Endothelial cell of umbilical vein (primary cell): ENCODE measurements around the gene EPN3. TPM values are rescaled to one million over a fixed set of nuclear protein-coding genes. Genes with fewer than 3 reads are reported as not detected.

Experiments used
- BruUV-seq: library from RNA; stranded (reverse); fragments of 400-500 nt; replicated peaks from 2 replicates; lab custom pipeline; 2021; lab: Mats Ljungman, UMichigan
- CTCF ChIA-PET: fragments of 300-600, 350-600 bp; sonication (Branson Sonifier 250); formaldehyde crosslinking; loops from one replicate; lab custom pipeline; 2021; ENCODE audit warnings: antibody characterized with exemption, inconsistent platforms; lab: Charles Lee
- POLR2A ChIA-PET: fragments of 300-600, 350-600 bp; sonication (Branson Sonifier 250); formaldehyde crosslinking; loops from one replicate; lab custom pipeline; 2021; ENCODE audit warnings: antibody characterized with exemption, inconsistent platforms; lab: Charles Lee
- DNase-seq: peaks from one replicate; pipeline ENCODE4 v3.0.0-alpha.2; 2011; ENCODE audit warnings: low read depth, low spot score
- FAIRE-seq: peaks from 2 replicates; lab custom pipeline; 2011; peaks lifted over from hg19 to GRCh38; lab: Jason Lieb, UNC
- H2AFZ ChIP-seq: 2 replicates; pipeline ENCODE4 v1.6.0; 2012; ENCODE audit warnings: low read depth, low read length, control low read depth, inconsistent platforms
- H3K27ac ChIP-seq: 2 replicates; pipeline ENCODE4 v1.5.1; 2011; ENCODE audit warnings: low read depth, mild to moderate bottlenecking, control low read depth, low read length, moderate library complexity; ENCODE audit not compliant: insufficient read depth
- H3K27me3 ChIP-seq, 2 experiments: 2 replicates each; pipeline versions ENCODE4 v1.6.0 to v1.6.1; 2011; ENCODE audit warnings: low read length in 2 of 2, mixed read lengths in 1 of 2; ENCODE audit not compliant: control insufficient read depth in 2 of 2, insufficient read depth in 2 of 2
- H3K36me3 ChIP-seq, 2 experiments: 2 replicates in 1 of 2; 3 replicates in 1 of 2; pipeline ENCODE4 v1.5.1; 2011; ENCODE audit warnings: low read length in 2 of 2, mild to moderate bottlenecking in 1 of 2, moderate library complexity in 1 of 2; ENCODE audit not compliant: control insufficient read depth in 2 of 2, insufficient read depth in 2 of 2; ENCODE audit errors: extremely low read depth in 1 of 2
- H3K4me1 ChIP-seq: 3 replicates; pipeline ENCODE4 v1.5.1; 2011; ENCODE audit warnings: mild to moderate bottlenecking, low read length; ENCODE audit not compliant: control insufficient read depth, insufficient read depth; ENCODE audit errors: extremely low read depth
- H3K4me2 ChIP-seq: 2 replicates; pipeline ENCODE4 v1.6.1; 2011; ENCODE audit warnings: low read length, control low read depth, mixed read lengths; ENCODE audit not compliant: insufficient read depth
- H3K4me3 ChIP-seq, 3 experiments: fragments of 200-600 bp in 1 of 3; sonication (generic), shearing (Covaris generic) in 1 of 3; replicated peaks in 1 of 3; 2 replicates each; pipeline ENCODE4 v1.5.1; 2011 to 2016; ENCODE audit warnings: control low read depth in 3 of 3, low read length in 3 of 3, mild to moderate bottlenecking in 2 of 3, inconsistent platforms in 1 of 3, low read depth in 1 of 3, moderate library complexity in 1 of 3; ENCODE audit not compliant: insufficient read depth in 1 of 3
- H3K79me2 ChIP-seq: 2 replicates; pipeline ENCODE4 v1.6.0; 2012; ENCODE audit warnings: low read length, inconsistent platforms; ENCODE audit not compliant: control insufficient read depth, insufficient read depth
- H3K9ac ChIP-seq: replicated peaks from 2 replicates; pipeline ENCODE3; 2011; ENCODE audit warnings: low read length, control low read depth; ENCODE audit not compliant: insufficient read depth; ENCODE audit errors: extremely low read depth
- H3K9me1 ChIP-seq: replicated peaks from 3 replicates; pipeline ENCODE4 v1.6.0; 2011; ENCODE audit warnings: mild to moderate bottlenecking, low read length; ENCODE audit not compliant: control insufficient read depth, insufficient read depth; ENCODE audit errors: extremely low read depth
- H3K9me3 ChIP-seq: replicated peaks from 2 replicates; pipeline ENCODE4 v1.5.1; 2012; ENCODE audit warnings: low read length, inconsistent platforms; ENCODE audit not compliant: control insufficient read depth, insufficient read depth
- H4K20me1 ChIP-seq: replicated peaks from 2 replicates; pipeline ENCODE3; 2011; ENCODE audit warnings: mild to moderate bottlenecking, low read length; ENCODE audit not compliant: control insufficient read depth, insufficient read depth; ENCODE audit errors: extremely low read depth
- EZH2 ChIP-seq: IDR thresholded peaks from 2 replicates; pipeline ENCODE4 v1.6.1; 2012; ENCODE audit warnings: borderline replicate concordance, low read depth, mild to moderate bottlenecking, moderate library complexity, low read length, inconsistent platforms; ENCODE audit not compliant: severe bottlenecking
- FOS ChIP-seq: IDR thresholded peaks from 2 replicates; pipeline ENCODE4 v1.6.1; 2011; ENCODE audit warnings: mild to moderate bottlenecking, low read length, moderate library complexity, borderline replicate concordance; ENCODE audit not compliant: insufficient read depth
- GATA2 ChIP-seq: IDR thresholded peaks from 2 replicates; pipeline ENCODE4 v1.7.0; 2011; ENCODE audit warnings: low read depth, mild to moderate bottlenecking, moderate library complexity, mixed read lengths, low read length; ENCODE audit not compliant: insufficient read length, insufficient read depth
- JUN ChIP-seq: IDR thresholded peaks from 2 replicates; pipeline ENCODE4 v1.6.1; 2011; ENCODE audit warnings: borderline replicate concordance, low read depth; ENCODE audit not compliant: insufficient read length, insufficient read depth
- MAX ChIP-seq: IDR thresholded peaks from 2 replicates; pipeline ENCODE4 v1.6.1; 2011; ENCODE audit not compliant: insufficient read depth, insufficient read length
- MYC ChIP-seq: IDR thresholded peaks from one replicate; pipeline ENCODE4 v1.6.1; 2011; ENCODE audit warnings: mild to moderate bottlenecking, low read depth, low read length
- POLR2A ChIP-seq: IDR thresholded peaks from 2 replicates; pipeline ENCODE4 v1.6.1; 2012; ENCODE audit warnings: low read depth, mild to moderate bottlenecking, control low read depth, low read length
- POLR2AphosphoS5 ChIP-seq: IDR thresholded peaks from 2 replicates; pipeline ENCODE4 v1.6.1; 2012; ENCODE audit warnings: low read depth, mild to moderate bottlenecking, control low read depth, low read length, moderate library complexity; ENCODE audit not compliant: insufficient read depth
- dilution Hi-C: fragments of 300-500 bp; cut with MboI; formaldehyde crosslinking; loops from one replicate; pipeline ENCODE4 v1.15.0; 2019; ENCODE audit warnings: low sequenced_read_pairs; ENCODE audit not compliant: extremely low pct_ligation_motif_present
- intact Hi-C: fragments of 100-400 bp; cut with micrococcal nuclease; formaldehyde crosslinking; loops from one replicate; pipeline ENCODE4 v1.10.0; 2022
- polyA plus RNA-seq, 4 experiments: library from polyadenylated mRNA; depleted of rRNA in 3 of 4; stranded (reverse) in 3 of 4; unstranded in 1 of 4; fragments of >200 nt; gene quantifications; 2 replicates each; pipeline versions ENCODE4 v1.2.1 to v1.2.3, GENCODE V29; 2011 to 2012; ENCODE audit warnings: missing spikeins in 1 of 4
- total RNA-seq: library from RNA; stranded (reverse); gene quantifications from 2 replicates; pipeline ENCODE4 v1.2.3, GENCODE V29; 2021
- TF ChIP-seq, protein P1 (sequence below), 2 donors: IDR thresholded peaks; 1 replicate in 1 of 2; 2 replicates in 1 of 2; pipeline ENCODE4 v1.5.1; 2011; ENCODE audit warnings: low read length in 2 of 2, mild to moderate bottlenecking in 2 of 2, moderate library complexity in 2 of 2, control low read depth in 1 of 2, inconsistent platforms in 1 of 2, low read depth in 1 of 2; ENCODE audit not compliant: insufficient read depth in 1 of 2; ENCODE audit errors: extremely low read depth in 1 of 2

EPN3 gene
- total and polyA plus RNA-seq, 2 donors (not counting 3 experiments of a cell fraction or from before 2014, with no cell fraction given): not detected

DNA sequence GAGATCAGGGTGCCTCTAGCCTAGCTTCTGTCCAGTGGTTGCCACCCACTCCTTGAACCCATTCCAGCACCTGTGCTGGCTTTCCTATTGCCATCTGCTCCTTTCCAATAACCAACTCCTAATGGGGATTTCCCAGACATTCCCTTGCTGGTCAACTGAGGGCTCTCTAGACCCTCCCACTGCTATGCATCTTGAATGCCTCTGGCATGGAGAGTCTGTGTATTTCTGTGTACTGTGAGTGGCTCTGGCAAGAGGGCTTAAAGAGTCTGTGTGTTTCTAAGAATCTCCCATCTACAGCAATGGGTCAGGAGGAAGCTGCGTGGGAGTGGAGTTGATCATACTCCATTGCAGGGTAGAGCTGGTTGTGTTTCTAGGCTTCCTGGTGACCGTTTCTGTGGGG, 11.0 kb upstream of the EPN3 start:
- intact Hi-C loops: no loop called here
- no peak overlapping the region for H3K4me2 ChIP-seq
- H3K27me3 ChIP-seq: no peaks in the 10 kb centered on the region
- TF ChIP-seq EZH2: no peak
- no peak for TF ChIP-seq POLR2AphosphoS5
- TF ChIP-seq MYC: no peak
- TF ChIP-seq JUN: no peak
- TF ChIP-seq FOS: no peak
- TF ChIP-seq MAX: no peak
- no peak for TF ChIP-seq GATA2
- TF ChIP-seq POLR2A: no peak
- TF ChIP-seq, protein P1, sequence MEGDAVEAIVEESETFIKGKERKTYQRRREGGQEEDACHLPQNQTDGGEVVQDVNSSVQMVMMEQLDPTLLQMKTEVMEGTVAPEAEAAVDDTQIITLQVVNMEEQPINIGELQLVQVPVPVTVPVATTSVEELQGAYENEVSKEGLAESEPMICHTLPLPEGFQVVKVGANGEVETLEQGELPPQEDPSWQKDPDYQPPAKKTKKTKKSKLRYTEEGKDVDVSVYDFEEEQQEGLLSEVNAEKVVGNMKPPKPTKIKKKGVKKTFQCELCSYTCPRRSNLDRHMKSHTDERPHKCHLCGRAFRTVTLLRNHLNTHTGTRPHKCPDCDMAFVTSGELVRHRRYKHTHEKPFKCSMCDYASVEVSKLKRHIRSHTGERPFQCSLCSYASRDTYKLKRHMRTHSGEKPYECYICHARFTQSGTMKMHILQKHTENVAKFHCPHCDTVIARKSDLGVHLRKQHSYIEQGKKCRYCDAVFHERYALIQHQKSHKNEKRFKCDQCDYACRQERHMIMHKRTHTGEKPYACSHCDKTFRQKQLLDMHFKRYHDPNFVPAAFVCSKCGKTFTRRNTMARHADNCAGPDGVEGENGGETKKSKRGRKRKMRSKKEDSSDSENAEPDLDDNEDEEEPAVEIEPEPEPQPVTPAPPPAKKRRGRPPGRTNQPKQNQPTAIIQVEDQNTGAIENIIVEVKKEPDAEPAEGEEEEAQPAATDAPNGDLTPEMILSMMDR (IDR thresholded peaks at IDR 0.05; ENCODE audit: extremely low read depth in 1 of 2, insufficient read depth in 1 of 2, low read depth in 1 of 2, low read length in 2 of 2): no peak
- no peak overlapping the region for H3K4me3 ChIP-seq
- POLR2A ChIA-PET: no interaction called here
- CTCF ChIA-PET: interaction anchor here (0.9 kb wide), 1 partner anchor 10 kb away, joined by 4 read pairs; no protein-coding TSS in a partner anchor
- H3K9me3 ChIP-seq: no peaks in the 10 kb centered on the region
- no peak overlapping the region for H3K9ac ChIP-seq
- DNase-seq: no peak
- dilution Hi-C loops: no loop called here
- H3K79me2 ChIP-seq: no peaks in the 10 kb centered on the region
- H4K20me1 ChIP-seq: no peaks in the 10 kb centered on the region
- no peaks in the 10 kb centered on the region for H3K9me1 ChIP-seq
- peaks cover 9% of the 10 kb centered on the region for H3K4me1 ChIP-seq
- no peak for FAIRE-seq
- H3K27ac ChIP-seq: no peak overlapping the region
- no TSS peak for BruUV-seq
- H2AFZ ChIP-seq: no peak overlapping the region
- no peaks in the 10 kb centered on the region for H3K36me3 ChIP-seq
